Raji (cell line): Measurements from ENCODE around the gene XYLT1.

Source experiments
- POLR2A ChIP-seq: IDR thresholded peaks from 2 replicates; pipeline ENCODE4 v1.6.1; 2011; ENCODE audit warnings: low read depth, low read length, control low read depth; ENCODE audit not compliant: insufficient read depth

The XYLT1 gene

DNA sequence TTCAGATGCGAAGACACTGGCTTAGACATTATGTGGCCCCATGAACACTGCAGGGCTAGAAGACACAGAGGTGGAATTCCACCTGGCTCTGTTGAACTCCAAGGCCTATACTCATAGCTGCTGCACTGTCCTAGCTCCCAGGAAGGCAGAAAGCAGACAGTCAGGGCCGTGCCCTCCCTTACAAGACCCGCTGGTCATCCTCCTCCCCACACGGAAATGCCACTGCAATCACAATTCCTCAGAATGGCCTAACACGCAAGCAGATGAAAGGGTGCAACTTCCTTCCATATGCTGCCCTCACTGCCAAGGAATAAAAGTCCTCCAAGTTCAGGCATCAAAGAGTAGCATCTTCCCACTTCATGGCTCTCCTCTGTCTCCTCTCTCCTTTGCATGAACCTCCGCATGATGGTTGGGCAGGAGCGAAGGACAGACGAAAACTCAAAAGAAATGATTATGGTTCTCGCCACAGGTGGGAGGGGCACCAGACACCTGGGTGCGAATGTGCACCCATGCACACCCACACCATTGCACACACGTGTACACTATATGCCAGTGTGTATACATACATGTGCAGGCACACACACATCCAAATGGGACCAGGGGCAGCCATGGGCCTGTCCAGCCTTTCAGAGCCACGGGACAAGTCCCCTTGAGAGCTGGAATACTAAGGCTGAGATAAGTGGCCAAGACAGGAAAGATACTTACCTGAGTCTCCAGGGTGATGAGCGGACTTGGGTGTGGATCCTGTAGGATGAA, 113.3 kb downstream of the XYLT1 start:
- no peak for TF ChIP-seq POLR2A

DNA sequence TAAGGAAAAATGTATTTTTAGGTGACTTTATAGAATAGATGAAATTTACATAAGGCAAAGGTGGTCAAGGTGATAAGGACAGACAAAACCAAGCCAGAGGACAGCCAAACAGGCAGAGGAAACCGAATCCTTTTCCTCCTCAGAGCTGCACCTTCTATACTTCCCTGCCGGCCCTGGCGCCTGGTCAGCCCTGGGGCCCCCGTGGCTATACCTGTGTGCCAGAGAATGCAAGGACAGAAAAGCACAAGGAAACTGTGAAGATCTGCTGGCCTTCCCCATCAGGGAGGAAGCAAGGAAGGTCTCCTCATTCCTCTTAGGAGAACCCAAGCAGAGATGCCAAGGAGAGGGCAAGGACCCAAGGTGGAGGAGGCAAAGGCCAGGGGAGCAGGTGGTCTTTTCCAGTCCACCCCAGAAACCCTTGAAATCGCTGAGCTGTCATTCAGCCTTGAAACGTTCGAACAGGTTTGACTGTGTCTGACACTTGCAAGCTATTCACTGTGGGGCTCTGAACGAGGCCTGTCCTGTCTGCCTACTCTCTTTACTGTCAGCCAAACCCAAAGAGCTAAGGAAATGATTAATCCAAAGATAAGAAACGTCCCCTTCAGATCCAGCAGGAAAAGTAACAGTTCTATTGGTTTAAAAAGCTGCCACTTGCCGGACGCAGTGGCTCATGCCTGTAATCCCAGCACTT, 114.4 kb downstream of the XYLT1 start:
- no peak for TF ChIP-seq POLR2A

DNA sequence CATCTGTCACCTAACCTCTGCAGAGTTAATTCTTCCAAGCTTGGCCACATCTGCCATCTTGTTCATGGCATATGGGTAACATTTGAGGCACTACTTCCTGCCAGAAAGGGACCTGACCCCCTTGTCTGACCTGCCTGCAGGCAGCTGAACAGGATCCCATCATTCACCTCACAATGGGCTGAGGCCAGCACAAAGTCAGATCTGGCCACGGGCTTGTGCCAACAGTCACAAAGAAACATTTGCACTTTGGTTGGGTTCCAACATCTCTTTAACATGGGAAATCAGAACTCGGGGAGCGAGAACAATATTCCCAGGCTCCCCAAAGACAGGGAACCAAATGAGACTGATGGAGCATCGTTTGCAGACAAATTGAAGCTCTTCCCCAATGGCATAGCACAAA, 116.1 kb downstream of the XYLT1 start:
- no peak for TF ChIP-seq POLR2A

DNA sequence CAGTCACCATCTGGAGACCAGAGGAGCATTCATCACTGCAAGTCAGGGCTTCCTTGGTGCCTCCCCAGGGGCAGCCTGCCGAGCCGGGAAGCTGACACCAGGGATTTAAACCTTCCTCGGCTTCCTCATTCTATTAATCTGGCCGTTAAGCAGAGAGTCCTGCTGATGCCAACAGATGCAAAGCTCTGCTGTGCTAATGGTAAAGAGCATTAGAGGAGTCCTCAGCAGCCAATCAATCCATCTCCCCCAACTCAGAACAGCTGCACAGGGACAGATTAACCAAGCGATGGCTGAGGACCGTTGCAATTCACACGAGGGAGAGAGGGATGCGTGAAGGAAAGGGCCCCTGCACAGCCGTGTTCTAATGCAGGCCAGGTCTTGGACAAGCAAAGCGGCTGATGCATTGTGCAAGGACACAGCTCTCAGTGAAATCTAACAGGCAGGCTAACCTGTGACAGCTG, 116.6 kb downstream of the XYLT1 start:
- no peak for TF ChIP-seq POLR2A

DNA sequence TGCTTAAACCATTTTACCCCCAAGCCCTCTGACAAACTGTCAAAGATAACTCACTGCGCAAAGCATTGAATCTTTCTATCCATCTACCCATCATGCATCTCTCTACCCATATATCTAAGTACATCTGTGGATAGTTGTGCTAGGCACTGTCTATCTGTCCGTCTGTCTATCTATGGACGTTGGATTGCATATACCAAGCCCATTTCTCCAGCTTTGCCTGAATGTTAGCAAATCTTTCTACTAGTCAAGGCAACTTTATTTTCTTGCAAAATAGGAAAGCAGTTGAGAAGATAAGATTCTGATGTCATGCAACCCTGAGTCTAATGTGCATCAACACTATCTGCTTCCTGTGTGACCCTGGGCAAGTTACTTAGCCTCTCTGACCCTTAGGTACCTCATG, 117.2 kb downstream of the XYLT1 start:
- no peak for TF ChIP-seq POLR2A

DNA sequence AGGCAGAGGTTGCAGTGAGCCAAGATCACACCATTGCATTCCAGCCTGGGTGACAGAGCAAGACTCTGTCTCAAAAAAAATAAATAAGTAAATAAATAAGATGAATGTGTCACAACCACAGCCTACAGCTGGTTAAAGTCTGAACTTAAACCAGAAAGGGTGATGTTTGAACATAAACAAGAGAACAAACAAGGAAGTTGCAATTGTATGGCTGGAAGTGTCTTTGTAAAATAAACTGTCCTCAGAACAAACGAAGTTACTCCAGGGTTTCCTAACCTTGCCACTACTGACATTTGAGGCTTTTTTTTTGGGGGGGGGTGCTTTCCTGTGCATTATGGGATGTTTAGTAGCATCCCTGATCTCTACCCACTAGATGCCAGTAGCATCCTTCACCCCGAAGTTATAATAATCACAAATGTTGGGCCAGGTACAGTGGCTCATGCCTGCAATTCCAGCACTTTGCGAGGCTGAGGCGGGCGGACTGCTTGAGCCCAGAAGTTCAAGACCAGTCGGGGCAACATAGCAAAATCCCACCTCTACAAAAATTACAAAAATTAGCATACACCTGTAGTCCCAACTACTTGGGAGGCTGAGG, 119.2 kb downstream of the XYLT1 start:
- no peak for TF ChIP-seq POLR2A

DNA sequence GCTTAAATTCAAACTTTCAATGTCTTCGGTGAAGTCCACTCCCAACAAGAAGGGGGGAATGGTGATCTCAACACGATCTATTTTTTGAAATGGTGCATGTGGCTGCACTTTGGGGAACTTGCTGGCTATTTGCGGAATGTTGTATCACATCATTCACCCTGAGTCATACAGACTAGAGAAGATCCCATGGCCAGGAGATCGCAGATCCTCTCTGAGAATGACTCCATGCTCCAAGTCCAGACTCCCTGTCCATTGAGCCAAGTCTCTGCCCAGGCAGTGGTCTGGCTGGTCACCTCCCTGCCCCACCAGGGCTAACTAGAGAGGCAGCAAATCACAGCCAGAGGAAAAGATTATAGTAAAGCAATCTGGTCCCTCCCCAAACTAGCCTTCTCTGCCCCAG, 120.6 kb downstream of the XYLT1 start:
- no peak for TF ChIP-seq POLR2A

DNA sequence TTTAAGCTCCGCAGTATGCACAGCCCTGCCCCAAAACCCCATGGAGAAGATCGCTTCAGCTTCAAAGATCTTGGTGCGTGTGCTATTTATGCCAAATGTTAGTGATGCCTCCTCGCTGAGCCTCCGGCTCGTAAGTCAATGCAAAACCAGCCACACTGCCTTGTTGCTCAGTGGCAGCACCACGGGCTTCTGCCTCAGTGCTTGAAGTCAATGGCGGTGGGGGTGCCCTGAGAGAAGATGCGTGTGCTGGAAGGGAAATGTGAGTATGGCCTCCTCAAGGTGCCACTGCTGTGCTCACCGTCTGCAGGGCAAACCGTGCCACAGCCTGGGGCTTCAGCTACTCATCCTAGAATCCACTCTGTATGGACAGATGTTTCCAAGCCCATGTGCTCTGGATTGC, 121.9 kb downstream of the XYLT1 start:
- TF ChIP-seq POLR2A = no peak

DNA sequence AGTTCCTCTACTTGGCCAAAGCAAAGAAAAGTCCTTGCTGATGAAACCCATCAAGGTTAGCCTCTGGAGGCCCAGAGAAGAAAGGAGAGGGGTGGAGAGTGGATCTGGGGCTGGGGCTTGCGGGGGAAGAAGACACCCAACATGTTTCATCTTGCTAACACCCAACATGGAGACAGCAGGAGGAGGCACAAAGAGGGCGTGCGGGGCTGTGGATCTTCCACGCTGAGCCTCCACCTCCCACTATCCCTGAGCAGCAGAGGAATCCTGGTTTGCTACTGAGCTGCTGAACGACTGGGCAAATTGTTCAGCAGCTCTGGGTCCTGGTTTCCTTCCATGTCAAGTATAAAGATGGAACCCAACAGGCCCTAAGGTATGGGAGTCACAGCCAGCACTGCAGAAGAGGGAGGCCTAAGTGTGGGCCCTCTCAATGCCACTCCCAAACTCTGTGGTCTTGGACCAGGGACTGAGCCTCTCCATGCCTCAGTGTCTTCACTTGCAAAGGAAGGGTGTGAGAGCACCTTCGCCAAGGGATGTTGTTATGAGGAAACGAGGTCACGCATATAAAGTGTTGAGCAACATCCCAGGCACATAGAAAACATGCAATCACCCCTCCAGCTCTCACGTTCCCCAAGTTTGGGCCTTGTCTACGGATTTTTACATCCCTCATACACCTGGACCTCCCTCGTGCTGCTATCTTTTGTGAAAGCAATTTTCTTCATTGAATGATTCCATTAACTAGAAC, 122.5 kb downstream of the XYLT1 start:
- no peak for TF ChIP-seq POLR2A

DNA sequence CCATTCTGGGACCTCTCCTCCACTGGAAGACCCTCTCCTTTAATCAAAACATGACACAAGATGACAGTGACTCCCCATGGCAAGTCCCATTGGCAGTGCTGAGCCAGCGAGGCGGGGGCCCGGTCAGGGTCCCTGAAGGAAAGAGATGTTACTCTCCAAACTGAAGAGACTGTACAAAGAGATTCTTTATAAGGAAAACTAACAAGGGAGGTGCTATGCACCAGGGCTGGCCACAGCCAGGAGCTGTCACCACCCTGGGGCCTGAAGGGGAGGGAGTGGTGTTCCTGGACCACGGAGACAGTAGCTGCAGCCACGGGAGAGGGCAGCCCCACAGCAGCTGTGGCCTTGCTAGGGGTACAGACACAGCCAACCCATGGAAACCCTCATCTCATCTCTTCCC, 123.1 kb downstream of the XYLT1 start:
- TF ChIP-seq POLR2A = no peak

DNA sequence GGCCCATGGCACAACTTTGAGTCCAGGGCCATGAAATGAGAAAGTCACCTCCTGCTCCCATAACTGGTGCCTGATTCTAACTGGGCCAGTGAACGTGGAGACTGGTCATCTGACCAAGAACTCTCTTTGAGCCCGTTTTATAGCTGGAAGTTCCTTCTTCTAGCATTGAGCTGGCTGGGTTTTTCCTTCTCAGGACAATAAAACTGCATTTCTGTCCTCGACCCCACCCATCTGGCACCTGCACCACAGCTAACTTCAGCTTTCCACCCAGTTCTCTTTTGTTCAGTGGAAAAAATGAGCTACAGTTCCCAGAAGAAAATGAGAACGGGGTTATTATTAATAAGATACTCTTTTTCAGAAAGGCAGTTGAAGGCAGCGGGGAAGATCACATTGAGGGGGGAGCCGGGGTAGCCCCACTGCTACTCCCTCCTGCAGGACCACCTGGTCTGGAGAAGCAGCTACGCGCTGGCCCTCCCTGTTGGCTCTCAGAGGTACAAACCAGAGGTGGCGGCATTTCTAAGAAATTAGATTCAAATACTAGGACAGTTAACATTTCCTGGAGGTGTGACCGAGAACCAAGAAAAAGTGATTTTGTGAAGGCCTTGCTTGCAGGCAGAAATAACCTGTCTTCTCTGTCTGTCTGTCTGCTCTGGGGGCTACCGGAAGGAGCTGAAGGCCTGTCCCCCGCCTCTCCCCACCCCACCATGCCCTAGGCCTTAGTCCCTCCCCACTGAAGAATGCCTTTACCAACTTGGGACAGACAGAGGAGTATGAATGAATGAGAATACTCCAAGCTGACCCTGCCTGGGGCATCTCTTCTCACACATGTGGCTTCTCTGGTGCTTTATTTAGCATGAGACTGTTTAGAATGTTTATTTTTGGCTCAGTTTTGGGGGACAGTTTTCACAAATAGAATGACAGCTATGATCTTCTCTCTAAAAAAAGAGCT, 123.9 kb downstream of the XYLT1 start:
- no peak for TF ChIP-seq POLR2A

DNA sequence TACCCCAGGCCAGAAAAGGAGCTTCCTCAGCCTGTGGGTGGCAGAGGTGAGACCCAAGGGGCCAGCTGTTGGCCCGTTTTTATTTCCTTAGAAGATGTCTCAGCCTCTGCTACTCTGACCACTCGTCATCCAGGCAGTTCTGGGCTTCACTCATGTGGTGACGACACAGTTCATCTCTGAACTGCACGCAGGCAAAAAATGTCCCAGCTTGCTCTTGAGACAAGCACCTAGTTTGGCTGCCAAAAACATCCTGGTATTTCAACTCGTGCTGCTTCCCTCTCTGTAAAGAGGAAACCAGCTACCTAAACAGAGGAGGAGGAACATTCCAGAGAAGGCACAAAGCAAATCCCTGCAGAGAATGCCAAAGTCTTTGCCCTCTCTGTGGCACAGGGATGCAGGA, 125.7 kb downstream of the XYLT1 start:
- TF ChIP-seq POLR2A = no peak

DNA sequence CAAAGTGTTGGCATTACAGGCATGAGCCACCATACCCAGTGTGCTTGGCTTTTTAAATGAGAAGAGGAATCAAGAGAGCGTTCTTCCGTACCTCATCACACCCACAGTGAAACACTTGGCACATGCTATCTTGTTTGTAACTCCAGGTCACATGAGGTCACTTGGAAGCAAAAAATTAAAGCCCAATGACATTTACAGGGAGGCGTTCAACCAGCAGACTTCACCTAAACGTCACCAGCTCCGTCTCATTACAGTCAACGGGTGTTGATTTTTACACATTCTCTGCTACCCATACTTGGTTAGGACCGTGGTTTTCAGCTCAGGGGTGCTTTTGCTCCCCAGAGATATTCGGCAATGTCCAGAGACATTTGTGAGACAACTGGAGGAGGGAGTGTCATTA, 127.0 kb downstream of the XYLT1 start:
- no peak for TF ChIP-seq POLR2A

DNA sequence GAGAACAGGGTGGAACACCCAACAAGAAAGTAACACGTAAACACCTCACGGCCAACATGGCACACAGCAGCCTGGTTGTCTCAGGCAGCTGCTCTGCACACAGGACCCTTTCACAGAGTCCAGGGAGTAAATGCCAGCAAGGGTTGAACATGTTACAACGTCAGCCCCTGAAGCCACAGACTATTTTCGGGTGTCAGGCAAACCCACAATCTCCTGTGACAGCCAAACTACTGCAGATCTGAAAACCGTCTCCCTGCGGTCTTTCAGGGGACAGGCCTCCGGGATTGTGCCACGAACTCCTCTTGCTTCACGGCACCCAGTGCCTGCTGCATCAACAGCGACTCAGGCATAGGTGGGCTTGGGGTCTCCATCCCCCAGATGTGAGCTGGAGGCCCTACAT, 127.7 kb downstream of the XYLT1 start:
- TF ChIP-seq POLR2A = no peak

DNA sequence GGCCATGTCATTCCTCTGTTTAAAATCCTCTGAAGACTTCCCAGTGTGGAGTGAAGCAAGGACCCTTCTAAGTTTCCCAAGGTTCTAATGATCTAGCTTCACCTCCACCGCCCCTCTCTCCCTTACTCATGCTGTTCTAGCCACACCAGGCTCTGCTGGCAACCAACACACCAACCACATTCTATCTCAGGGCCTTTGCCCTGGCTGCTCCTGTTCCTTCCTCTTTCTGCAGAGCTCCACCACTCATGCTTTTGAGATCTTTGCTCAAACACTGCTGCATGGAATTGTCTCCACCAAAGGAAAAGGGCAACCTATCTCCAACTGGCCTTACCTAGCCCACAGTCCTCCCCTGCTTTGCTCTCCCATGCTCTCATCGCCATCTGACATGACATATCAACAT, 128.7 kb downstream of the XYLT1 start:
- no peak for TF ChIP-seq POLR2A

DNA sequence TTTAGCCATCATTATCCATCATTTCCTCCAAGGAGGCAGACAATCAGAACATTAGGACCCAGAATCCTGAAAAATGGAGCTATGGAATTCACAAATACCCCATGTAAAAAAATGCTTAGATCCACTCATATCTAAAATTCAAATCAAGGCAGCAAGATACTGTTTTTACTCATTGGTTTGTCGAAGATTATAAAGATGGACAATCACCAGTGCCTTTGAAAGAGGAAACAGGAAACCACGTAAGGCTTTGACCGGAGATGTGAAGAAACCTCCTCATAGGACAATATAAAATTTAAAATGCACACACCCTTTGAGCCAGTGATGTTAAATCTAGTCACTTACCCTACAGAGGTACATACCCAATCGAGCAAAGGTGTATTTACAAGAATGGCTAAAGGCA, 130.0 kb downstream of the XYLT1 start:
- no peak for TF ChIP-seq POLR2A
